Measurements from ENCODE around the gene EGFR. TPM values are rescaled to one million over a fixed set of nuclear protein-coding genes. Genes with fewer than 3 reads are reported as not detected.

Gene EGFR
- total RNA-seq, 4 donors from 2014 or later: 36.4 to 73.6 (median 38.7) TPM

DNA sequence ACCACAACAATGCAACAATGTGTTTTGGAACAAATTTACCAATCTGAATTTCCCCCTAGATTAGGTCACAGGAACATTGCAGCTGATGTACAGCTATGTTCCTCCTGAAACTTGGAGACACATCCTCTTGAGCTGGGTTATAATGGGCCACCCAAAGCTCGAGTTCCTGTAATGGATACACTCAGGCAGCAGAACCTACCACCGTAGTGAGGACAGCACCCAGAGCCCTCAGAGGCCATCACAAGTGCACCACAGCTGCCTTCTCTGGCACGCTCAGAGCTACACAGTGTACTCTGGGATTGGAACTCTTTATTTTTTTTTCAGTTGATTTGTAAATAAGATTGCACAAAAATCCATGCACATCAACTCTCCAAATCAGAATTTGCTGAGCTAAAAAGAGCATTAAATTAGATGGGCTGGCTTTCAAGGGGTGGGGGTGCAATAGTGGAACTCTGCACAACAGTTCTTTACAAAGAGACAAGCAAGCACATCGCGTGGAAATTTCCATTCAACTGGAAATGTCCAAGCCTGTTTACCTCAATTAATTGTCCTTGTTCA lies 56.7 kb downstream of the EGFR start:
- Histone ChIP-seq H3K27ac (peak overlapping the region; percentile 47 to 77), H3K36me3 (no peaks in the 10 kb centered on the region), H3K4me1 (peaks cover 0 to 13% of the 10 kb centered on the region in 2 donors), H3K9me3 (no peaks in the 10 kb centered on the region), H3K4me3 (no peak overlapping the region), H3K27me3 (no peaks in the 10 kb centered on the region)
- peak; percentile 63 to 73 for DNase-seq
- intact Hi-C loops (cut with DNase I; ENCODE audit: low total_unique reads): no loop called here
- TF ChIP-seq POLR2A (IDR thresholded peaks at IDR 0.05): no peak
- TF ChIP-seq, protein P1, sequence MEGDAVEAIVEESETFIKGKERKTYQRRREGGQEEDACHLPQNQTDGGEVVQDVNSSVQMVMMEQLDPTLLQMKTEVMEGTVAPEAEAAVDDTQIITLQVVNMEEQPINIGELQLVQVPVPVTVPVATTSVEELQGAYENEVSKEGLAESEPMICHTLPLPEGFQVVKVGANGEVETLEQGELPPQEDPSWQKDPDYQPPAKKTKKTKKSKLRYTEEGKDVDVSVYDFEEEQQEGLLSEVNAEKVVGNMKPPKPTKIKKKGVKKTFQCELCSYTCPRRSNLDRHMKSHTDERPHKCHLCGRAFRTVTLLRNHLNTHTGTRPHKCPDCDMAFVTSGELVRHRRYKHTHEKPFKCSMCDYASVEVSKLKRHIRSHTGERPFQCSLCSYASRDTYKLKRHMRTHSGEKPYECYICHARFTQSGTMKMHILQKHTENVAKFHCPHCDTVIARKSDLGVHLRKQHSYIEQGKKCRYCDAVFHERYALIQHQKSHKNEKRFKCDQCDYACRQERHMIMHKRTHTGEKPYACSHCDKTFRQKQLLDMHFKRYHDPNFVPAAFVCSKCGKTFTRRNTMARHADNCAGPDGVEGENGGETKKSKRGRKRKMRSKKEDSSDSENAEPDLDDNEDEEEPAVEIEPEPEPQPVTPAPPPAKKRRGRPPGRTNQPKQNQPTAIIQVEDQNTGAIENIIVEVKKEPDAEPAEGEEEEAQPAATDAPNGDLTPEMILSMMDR (IDR thresholded peaks at IDR 0.05): no peak

DNA sequence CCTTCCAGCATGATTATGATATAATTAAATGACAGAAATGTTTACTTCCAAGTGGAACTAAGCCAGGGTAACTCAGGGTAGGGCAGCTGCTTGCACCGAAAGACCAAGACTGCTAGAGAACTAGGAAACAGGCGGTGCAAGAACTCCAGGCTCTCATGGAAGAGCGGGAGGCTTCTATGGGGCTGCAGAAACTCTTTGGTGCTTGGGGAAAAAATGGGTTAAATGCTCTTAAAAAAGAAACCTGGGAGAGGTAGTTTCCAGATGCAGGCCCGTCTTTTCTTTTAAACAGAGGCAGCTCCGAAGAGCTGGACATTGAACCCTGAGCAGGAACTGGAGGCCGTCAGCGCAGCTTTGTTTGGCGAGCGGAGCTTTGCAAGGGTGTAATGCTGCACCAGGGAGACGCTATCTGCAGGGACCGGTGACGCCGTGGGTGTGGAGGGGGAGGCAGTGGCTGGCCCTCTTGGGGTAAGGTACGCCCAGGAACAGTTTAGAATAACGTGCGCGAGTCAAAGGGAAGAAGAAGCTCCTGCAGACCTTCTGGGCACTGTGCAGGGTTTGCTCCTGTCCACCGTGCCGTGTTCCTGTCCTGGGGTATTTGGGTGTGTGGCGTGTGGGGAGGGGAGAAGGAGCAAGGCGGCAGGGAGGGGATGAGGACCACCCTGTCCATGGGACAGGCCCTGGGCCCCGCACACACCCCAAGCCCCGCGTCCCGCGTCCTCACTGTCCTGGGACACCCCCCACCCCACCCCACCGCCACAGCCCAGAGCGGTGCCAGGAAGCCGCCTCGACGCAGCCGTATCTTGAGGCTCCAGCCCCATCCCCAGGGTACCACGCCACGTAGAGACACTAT lies 59.0 kb downstream of the EGFR start:
- Histone ChIP-seq H3K27me3 (no peaks in the 10 kb centered on the region), H3K27ac (no peak overlapping the region), H3K4me3 (no peak overlapping the region), H3K4me1 (peaks cover 0 to 8% of the 10 kb centered on the region in 2 donors), H3K9me3 (no peaks in the 10 kb centered on the region), H3K36me3 (no peaks in the 10 kb centered on the region)
- intact Hi-C loops (cut with DNase I; ENCODE audit: low total_unique reads): no loop called here
- no peak for DNase-seq
- no peak for TF ChIP-seq POLR2A (IDR thresholded peaks at IDR 0.05)
- TF ChIP-seq, protein P1 (IDR thresholded peaks at IDR 0.05): no peak

DNA sequence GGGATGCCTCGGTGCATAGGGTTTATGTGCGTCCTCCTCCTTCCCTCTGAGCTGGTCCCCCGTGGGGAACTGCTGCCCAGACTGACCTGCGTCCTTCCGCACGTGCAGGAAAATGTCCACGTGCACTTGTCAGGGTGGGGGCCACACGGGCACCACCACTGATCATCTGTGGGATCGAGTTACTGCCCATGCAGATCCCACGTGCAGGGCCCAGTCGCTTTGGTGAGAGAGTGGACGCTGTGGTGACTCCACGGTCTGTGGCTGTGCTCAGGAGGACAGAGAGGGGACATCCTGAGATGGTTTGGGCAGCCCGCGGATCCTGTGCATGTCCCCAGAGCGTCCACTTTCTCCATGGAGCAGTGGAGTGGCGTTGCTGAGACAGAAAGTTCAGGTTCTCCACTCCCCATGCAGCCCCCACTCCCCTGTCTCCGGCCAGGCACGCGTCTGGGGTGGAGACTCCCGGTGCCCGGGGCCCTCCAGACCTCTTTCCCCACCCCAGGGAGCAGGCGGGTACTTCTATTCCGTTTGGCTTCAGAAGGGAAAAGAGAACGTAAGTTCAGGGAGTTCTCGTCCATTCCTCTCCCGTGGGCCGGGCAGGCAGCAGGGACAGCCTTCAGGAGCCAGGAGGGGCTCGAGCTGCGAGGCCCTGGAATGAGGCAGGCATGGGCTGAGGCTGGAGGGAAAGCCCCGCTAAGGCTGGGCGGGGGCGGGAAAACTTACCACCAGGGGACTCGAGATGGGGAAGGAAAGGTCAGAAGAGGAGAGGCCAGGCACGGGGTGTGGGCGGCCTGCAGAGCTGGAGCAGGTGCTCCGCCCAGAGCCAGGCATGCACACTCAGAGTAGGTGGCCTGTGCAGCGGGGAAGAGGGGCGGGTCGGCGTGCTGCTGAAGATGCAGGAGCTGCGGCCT lies 59.9 kb downstream of the EGFR start:
- H3K27ac ChIP-seq: no peak overlapping the region
- no peaks in the 10 kb centered on the region for H3K27me3 ChIP-seq
- no peaks in the 10 kb centered on the region for H3K36me3 ChIP-seq
- peaks cover 0 to 8% of the 10 kb centered on the region in 2 donors for H3K4me1 ChIP-seq
- TF ChIP-seq, protein P1 (IDR thresholded peaks at IDR 0.05): no peak
- no peak for TF ChIP-seq POLR2A (IDR thresholded peaks at IDR 0.05)
- intact Hi-C loops (cut with DNase I; ENCODE audit: low total_unique reads): no loop called here
- H3K9me3 ChIP-seq: no peaks in the 10 kb centered on the region
- H3K4me3 ChIP-seq: no peak overlapping the region
- no peak for DNase-seq

DNA sequence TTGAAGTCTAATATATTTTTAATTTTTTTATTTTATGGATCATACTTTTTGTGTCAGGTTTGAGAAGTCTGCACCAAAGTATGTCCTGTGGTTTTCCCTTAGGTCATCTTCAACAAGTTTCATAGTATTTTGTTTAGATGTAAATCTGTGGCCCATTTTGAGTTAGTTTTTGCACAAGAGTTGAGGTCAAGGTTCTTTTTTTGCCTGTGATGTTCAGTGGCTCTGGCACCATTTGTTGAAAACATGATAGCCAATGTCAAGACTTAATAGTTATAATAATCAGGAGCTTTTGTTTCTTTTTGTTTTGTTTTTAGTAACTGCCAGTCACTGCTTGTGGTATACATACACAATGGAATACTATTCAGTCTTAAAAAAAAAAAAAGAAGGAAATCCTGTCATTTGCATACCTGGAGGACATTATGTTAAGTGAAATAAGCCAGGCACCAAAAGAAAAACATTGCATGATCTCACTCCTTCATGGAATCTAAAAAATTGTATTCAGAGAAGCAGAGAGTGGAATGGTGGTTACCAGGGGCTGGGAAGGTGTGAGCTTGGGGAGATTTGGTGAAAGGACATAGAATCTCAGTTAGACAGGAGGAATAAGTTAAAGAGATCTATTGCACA lies 61.3 kb downstream of the EGFR start:
- no peaks in the 10 kb centered on the region for H3K36me3 ChIP-seq
- intact Hi-C loops (cut with DNase I; ENCODE audit: low total_unique reads): no loop called here
- no peaks in the 10 kb centered on the region for H3K27me3 ChIP-seq
- no peak overlapping the region for H3K4me3 ChIP-seq
- H3K4me1 ChIP-seq: peaks cover 0 to 5% of the 10 kb centered on the region in 2 donors
- H3K27ac ChIP-seq: no peak overlapping the region
- TF ChIP-seq, protein P1 (IDR thresholded peaks at IDR 0.05): no peak
- no peak for TF ChIP-seq POLR2A (IDR thresholded peaks at IDR 0.05)
- H3K9me3 ChIP-seq: no peaks in the 10 kb centered on the region
- DNase-seq: no peak

All from uterus (tissue), 4 donors.